CD4-positive, alpha-beta T cell treated with Interleukin-15 for 4 hours (primary cell): ENCODE results near the gene KCNK3.
"Not testable (repeated sequence)": the region's sequence is repeated elsewhere in the genome, so short reads cannot be mapped to it uniquely, and the experiment has no call there.

ENCODE experiments used
- DNase-seq: peaks from one replicate; pipeline ENCODE4 v3.0.0-alpha.2; 2020; ENCODE audit warnings: low spot score

The KCNK3 gene

DNA sequence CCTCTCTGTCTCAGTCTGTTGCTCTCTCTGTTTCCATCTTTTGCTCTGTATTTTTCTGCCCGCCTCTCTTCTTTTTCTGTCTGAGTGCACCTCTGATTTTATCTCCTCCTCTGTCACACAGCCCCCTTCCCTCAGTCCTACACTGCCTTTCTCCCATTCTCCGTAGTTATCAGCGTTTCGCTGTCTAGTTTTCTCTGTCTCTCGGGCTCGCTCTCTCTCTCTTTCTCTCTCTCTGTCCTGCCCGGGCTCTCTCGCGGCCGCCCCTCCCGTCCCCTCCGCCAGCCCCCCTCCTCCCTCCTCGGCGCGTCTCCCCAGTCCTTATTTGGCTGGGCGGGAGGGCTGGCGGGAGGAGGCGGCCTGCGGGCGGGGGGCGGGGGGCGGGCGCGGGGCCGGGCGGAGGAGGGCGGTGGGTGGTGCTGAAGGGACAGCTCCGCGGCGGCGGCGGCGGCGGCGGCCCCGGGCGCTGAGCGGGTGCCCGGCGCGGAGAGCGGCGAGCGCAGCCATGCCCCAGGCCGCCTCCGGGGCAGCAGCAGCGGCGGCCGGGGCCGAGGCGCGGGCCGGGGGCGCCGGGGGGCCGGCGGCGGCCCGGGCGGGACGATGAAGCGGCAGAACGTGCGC is at the start of gene KCNK3:
KCNK3 (plus strand) TSS at position 444 of the 618 bp plus-strand sequence; CDS start at position 598, 154 bp downstream.
- DNase-seq, result no peak

- no peak for DNase-seq
These were observed 48.2 kb upstream of the KCNK3 start for GRCh38 chr2:26644188-26644835.

DNA sequence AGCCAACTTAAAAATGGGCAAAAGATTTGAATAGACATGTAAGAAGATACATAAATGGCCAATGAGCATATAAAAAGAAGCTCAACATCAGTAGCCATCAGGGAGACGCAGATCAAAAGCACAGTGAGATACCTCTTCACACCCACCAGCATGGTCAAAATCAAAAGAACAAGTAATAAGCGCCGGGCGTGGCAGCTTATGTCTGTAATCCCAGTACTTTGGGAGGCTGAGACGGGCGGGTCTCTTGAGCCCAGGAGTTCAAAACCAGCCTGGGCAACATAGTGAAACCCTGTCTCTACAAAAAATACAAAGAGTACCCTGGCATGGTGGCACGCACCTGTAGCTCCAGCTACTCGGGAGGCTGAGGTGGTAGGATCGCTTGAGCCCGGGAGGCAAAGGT is 46.8 kb upstream of the KCNK3 start:
- no peak for DNase-seq

DNA sequence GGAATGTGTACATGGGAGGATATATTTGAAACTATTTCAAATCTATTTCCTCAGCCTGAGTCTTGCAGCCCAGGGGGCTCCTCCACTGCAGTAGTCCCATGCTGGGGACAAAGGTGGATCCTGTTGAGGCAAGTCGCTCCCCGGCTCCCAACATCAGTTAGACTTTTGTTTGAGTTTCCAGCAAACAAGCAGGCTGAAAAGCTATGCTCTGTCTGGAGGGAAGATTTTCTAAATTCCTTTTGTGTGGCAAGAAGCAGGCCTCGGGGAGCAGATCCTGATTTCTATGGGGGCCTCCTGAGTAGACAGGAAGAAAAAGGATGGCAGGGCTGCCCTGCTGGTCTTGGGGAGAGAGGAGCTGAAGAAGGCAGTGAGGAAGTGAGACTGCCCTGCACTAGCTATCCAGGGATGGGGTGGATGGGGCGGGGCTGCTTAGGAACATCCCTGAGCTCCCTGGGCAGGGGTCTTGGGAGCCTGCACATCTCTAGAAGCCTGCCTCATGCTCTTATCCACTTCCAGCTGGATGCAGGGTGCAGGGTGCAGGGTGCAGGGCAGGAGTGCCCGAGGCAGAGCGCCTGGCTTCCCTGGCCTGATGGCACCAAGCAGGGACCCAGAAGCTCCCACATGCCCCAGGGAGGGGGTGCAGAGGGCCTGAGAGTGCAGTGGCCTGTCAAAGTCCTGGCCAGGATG is 45.4 kb upstream of the KCNK3 start:
- DNase-seq, result no peak

- no peak for DNase-seq
These were observed 44.5 kb upstream of the KCNK3 start for GRCh38 chr2:26647981-26648380.

DNA sequence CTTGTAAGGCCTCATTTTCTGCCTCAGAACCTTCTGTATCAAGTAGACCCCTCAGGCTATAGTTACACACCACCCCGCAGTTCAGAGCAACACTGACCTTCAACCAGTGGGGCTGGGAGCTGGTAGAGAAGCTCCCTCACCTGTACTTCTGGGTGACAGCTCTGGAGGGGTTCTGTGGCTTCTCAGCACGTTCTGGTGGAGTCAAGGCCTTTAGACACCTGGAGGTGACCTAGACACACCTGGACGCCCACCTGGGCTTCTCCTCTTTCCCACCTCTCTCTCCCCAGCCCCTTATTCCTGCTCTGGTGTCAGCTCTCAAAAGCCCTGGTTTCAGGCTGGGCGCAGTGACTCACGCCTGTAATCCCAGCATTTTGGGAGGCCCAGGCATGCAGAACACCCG is 44.0 kb upstream of the KCNK3 start:
- no peak for DNase-seq

DNA sequence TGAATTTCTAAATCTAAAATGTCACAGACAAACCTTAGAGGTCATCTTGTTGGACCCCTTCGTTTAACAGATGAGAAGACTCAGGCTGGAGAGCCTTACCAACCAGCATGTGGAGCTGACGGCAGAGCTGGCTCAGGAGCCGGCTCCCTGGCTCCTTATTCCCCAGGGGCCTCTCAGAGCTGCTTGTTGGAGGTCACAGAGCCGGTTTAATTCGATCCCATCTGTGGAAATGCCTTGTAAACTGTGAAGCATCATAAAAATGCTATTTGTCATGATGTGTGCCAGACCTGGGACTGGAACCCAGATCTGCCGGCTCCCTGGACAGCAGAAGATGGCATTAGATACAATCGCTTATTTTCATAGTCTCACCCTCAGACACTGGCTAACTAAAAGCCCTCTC is 43.2 kb upstream of the KCNK3 start:
- DNase-seq, result no peak

DNA sequence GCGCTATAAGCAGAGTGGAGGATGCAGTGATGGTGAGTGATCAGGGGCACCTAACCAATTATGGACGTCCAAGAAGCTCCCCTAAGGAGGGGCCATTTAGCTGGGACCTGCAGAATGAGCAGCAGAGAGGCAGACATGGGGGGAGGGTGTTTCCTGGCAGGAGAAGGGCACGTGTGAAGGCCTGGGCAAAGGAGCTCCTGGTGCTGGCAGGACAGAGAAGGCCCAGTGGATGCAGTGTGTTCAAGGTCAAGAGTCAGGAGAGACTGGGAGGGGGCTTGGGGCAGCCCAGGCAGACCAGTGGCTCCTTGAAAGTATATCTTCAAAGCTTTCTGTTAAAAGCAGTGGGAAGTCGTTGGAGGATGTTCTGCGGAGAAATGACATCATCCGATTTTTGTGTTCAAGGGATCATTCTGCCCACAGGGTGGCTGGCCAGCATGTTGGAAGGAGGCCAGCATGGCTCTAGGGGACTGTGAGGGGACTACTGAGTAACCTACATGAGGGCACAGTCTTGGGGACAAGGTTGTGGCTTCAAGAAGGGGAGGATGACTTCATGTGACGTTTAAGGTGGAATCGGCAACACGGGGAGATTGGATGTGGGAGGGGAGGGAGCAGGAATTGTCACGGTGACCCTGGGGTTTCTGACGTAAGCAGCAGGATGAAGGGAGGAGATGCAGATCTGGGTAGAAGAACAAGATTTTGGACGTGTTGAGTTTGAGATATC is 42.4 kb upstream of the KCNK3 start:
- no peak for DNase-seq

DNA sequence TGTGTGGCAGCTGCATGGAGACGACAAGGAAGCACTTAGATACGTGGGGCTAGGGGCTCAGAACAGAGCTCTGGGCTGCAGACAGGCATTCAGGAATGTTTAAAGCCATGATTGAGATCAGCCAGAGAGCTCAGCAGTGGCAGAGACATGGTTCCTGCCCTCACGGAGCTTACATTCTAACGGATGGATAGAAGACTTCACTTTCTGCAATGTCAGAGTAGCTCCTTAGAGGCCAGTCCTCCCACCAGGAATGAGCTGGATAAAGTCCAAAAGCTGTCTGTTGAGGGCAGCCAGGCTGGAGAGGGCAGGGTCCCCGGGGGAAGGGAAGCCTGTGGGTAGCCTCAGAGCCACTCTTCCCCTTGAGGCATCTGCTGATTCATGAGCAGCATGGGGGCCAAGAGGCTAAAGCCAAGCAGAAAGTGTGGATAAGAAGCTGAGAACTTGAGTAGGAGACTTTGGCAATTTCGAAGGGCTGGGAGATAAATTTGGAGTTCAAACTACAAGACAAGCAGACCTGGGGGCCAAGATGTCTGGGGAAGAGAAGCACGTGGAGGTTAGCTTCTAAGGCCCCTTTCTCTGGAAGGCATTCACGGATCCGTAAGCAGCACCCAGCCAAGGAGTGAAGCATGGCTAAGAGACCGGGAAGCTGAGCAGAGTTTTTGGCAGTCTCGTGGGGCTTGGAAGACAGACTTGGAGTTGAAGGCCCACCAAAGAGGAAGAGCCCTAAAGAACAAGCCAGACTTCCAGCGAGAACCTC is 41.6 kb upstream of the KCNK3 start:
- DNase-seq, result no peak

- DNase-seq, result no peak
These were observed 41.1 kb upstream of the KCNK3 start for GRCh38 chr2:26651470-26651771.

DNA sequence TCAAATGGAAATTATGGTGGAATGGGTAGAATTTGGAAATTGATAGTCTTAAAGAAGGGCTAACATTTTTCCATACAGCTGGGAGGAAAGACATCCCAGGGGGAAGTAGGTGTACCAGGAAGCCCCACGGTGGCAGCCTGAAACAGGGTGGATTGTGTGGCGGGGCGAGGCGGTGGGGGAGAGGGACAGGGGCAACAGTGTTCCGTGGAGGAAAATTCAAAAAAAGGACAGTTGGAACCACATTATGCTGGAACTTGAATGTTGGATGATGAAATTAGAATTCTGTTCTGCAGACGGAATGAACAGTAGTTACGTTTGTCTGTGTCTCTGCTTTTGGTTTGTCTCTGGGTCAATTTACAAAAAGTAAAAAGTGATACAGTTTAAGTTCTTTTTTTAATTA is 40.7 kb upstream of the KCNK3 start:
- DNase-seq, result no peak

DNA sequence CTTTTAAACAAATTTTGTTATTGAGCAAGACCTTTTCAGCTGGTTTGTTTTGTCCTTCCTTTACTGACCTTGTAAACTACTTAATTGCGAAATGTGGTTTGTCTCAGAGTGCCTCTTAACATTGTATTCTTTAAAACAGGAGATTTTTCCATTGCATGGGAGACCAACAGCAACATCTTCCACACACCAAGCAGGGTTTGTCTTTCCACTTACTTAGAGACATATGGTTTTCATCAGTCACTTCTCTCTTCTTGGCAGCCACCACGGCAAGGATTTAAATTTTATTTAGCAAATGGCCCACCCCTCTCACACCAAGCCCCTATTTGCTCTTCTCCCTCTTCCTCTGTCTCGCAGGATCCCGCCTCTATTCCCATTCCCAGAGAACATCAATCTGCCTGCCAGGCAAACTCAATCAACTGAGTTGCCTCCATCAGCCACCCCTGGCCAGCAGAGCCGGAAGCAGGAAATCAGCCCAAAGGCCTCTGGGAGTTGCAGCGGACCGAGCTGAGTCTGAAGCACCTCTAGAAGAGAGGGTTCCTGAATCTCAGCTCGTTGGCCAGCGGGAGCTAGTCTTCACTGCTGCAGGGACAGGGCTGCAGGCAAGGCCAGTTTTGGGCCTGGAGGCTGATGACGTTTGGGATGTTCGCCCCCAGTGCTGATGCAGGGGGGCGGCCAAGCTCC is 40.0 kb upstream of the KCNK3 start:
- no peak for DNase-seq

DNA sequence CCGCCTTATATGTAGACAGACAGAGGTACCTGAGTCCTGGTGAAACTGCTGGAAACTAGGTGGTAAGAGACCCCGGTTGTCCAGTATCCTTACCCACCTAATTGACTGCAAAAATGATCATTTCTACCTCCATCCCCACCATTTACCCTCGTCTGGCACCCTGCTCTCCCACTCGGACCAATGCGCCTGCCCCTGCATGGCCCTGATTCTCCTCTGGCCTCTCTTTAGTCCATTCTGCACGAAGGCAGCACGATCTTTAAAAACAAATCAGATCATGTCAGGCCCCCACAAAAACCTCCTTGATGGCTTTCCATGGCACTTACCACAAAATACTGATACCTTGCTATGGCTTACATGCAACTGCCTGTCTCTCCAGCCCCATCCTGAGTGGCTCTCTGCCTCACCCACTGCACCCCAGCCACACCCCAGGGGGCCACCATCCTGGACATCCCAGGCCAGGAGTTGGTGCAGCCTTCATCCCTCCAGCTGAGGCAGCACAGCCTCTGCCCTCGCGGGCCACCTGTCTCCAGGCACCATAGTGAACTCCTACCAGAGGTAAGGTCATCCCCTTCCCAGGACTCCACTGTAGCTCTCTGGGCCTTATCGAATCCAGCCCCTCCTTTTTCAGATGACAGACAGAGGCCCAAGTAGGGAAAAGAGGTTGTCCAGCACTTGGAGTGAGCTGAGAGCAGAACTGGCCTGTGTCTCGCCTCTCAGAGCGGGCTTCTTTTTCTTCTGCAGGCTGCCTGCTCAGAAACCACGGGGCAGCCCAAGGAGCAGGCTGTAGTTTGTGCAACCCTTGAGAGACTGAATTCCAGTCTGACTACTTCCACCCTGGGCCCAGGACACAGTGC is 39.1 kb upstream of the KCNK3 start:
- no peak for DNase-seq

GRCh38 chr2:26654061-26654340 is 38.5 kb upstream of the KCNK3 start:
- no peak for DNase-seq

DNA sequence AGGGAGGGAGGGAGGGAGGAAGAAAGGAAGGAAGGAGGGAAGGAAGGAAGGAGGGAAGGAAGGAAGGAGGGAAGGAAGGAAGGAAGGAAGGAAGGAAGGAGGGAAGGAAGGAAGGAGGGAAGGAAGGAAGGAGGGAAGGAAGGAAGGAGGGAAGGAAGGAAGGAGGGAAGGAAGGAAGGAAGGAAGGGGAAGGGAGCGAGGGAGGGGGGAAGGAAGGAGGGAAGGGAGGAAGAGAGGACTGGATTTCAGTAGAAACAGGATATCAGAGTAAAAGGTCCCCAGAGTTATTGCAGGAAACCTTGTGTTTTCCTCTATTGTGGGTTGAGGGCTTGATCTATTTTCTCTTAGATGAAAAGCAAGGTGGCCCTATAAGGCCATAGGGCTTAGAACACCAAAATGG is 37.4 kb upstream of the KCNK3 start:
- DNase-seq, result not testable (repeated sequence)

DNA sequence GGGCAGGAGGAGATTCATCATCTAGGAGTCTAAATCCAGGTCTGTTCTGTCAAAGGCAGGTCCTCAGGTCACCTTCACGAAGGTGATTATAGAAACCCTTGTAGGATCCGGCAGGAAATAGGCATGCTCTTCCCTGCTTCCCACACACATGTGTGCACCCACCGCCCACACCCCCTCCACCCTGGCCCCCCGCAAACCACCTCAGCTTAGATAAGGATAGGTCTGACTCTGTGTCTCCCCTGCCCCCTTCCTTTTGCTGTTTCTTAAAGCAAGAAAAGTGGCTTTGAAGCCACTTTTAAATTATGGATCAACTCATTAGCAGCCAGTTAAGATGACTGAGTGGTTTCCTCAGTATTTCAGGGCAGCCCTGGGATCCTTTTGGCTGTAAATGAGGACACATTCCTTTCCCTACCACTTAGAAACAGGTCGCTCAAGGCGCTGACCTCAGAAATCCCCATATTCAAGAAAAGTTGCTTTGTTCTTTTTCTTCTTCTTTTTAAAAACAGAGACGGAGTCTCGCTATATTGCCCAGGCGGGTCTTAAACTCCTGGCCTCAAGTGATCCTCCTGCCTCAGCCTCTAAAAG is 36.8 kb upstream of the KCNK3 start:
- no peak for DNase-seq

- DNase-seq, result no peak
These were observed 35.3 kb upstream of the KCNK3 start for GRCh38 chr2:26657265-26657664.

DNA sequence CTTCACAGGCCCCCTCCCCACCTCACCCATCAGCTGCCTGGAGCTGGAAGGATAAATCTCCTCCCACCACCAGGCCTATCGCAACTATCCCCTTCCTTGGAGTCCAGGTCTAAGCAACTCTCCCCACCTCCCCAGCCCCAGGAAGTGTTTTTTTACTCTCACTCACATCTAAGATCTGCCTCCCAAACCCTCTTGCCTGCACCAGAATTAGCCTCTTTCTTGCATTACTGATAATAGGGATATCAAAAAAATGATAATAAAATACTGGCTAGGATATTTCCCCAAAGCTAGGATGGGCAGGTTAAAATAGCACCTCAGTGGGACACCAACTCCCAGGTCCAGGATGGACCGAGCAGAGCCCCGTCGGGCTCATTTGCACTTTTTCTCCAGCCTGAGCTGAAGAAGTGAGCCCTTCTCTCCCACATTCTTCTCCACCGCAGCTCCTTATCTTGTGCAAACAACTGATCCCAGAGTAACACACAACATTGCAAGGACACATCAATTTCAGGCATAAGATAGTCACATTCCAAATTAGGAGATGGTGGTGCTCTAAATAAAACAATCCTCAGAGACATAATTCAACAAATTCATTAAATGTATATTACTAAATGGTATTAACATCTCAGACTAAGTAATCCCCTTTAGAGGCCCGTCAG is 33.7 kb upstream of the KCNK3 start:
- no peak for DNase-seq

- DNase-seq, result no peak
These were observed 32.1 kb upstream of the KCNK3 start for GRCh38 chr2:26660363-26660962.

GRCh38 chr2:26665296-26665695 is 27.2 kb upstream of the KCNK3 start:
- not testable (repeated sequence) for DNase-seq
